Transverse colon (tissue), 4 donors: Measurements from ENCODE around the gene TUBG2. TPM values are rescaled to one million over a fixed set of nuclear protein-coding genes. Genes with fewer than 3 reads are reported as not detected.

ENCODE experiments used
- DNase-seq: peaks from one replicate; pipeline ENCODE4 v3.0.0-alpha.2; 2019
- H3K27ac ChIP-seq, 4 donors: fragments of 200-600 bp; sonication (generic); 2 replicates each; pipeline ENCODE4 v1.5.1; 2016 to 2018; ENCODE audit warnings: inconsistent platforms in 4 of 4
- H3K27me3 ChIP-seq: fragments of 200-600 bp; sonication (generic); 2 replicates; pipeline ENCODE4 v1.5.1; 2017; ENCODE audit warnings: inconsistent platforms
- H3K36me3 ChIP-seq, 4 donors: fragments of 200-600 bp; sonication (generic); 2 replicates each; pipeline ENCODE4 v1.5.1; 2017 to 2019; ENCODE audit warnings: inconsistent platforms in 4 of 4
- H3K4me1 ChIP-seq, 4 donors: fragments of 200-600 bp; sonication (generic); 2 replicates each; pipeline ENCODE4 v1.5.1; 2017 to 2020; ENCODE audit warnings: inconsistent platforms in 4 of 4
- H3K4me3 ChIP-seq, 4 donors: fragments of 200-600 bp; sonication (generic); 1 replicate in 1 of 4; 2 replicates in 3 of 4; pipeline versions ENCODE4 v1.5.1 to v1.6.1; 2017 to 2019; ENCODE audit warnings: inconsistent platforms in 4 of 4
- H3K9me3 ChIP-seq, 2 donors: fragments of 200-600 bp; sonication (generic); 2 replicates each; pipeline ENCODE4 v1.5.1; 2017 to 2019; ENCODE audit warnings: inconsistent platforms in 2 of 2
- EP300 ChIP-seq: sonication (generic); formaldehyde crosslinking; IDR thresholded peaks from one replicate; pipeline ENCODE4 v1.6.1; 2017; ENCODE audit warnings: antibody characterized with exemption, low read depth
- POLR2A ChIP-seq: fragments of 450-650 bp; IDR thresholded peaks from one replicate; pipeline ENCODE4 v1.6.1; 2016; ENCODE audit warnings: antibody characterized with exemption, mild to moderate bottlenecking, moderate library complexity
- POLR2AphosphoS5 ChIP-seq, 3 donors: sonication (generic); formaldehyde crosslinking; IDR thresholded peaks; one replicate each; pipeline ENCODE4 v1.6.1; 2016; ENCODE audit warnings: antibody characterized with exemption in 3 of 3
- WGBS, 2 donors: methylation state at CpG; one replicate each; pipeline ENCODE4 v1.1.5; 2018; ENCODE audit warnings: low coverage in 1 of 2; 5-methylcytosine and 5-hydroxymethylcytosine counted together
- in situ Hi-C, 4 donors: fragments of 200-750 bp; cut with MboI; loops; one replicate each; pipeline versions ENCODE4 v1.15.0 to v1.15.1; 2017; ENCODE audit warnings: low sequenced_read_pairs in 3 of 4, low pct_ligation_motif_present in 1 of 4, low pct_unique_long_range_greater_than_20kb in 1 of 4
- intact Hi-C: fragments of 100-400 bp; cut with DNase I; formaldehyde crosslinking; loops from one replicate; pipeline ENCODE4 v1.15.1; 2023; ENCODE audit warnings: low total_unique reads
- total RNA-seq, 4 donors: library from RNA; depleted of rRNA; stranded (reverse); fragments of >200 nt; gene quantifications; one replicate each; pipeline ENCODE4 v1.1.0, GENCODE V29; 2016
- TF ChIP-seq, protein P1 (sequence below), 5 experiments: fragments of 200-600 bp in 3 of 5; fragments of 450-650 bp in 2 of 5; sonication (generic) in 3 of 5; IDR thresholded peaks; 1 replicate in 2 of 5; 2 replicates in 3 of 5; pipeline ENCODE4 v1.5.1; 2016 to 2017; ENCODE audit warnings: antibody characterized with exemption in 5 of 5, inconsistent platforms in 3 of 5, mild to moderate bottlenecking in 2 of 5, moderate library complexity in 1 of 5

TUBG2 gene
- total RNA-seq, 4 donors from 2014 or later = 9.6 to 53.1 (median 26.7) TPM

DNA sequence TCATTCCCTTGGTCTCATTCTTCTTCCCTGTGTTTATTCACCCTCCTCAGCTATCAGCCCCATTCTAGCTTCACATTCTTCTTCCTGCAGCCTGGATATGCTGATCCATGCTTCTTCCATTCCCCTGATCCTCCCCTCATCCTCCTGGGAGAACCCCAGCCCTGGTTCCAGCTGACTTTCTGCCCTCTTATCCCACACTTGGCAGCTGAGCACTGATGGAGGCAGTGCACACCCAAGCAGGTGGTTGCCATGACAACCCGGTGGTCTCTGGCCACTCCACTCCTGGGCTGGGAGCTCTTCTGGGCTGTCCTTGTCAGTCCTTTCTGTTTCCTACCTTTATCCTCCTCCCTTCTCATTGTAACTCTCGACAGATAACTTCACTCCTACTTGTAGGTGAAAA lies 16.7 kb upstream of the TUBG2 start:
- no peak for DNase-seq
- Histone ChIP-seq H3K36me3 (no peaks in the 10 kb centered on the region), H3K27me3 (no peaks in the 10 kb centered on the region), H3K9me3 (no peaks in the 10 kb centered on the region), H3K4me3 (no peak overlapping the region), H3K27ac (no peak overlapping the region), H3K4me1 (no peaks in the 10 kb centered on the region)
- intact Hi-C loops = no loop called here
- TF ChIP-seq EP300 = no peak
- TF ChIP-seq POLR2AphosphoS5 (IDR thresholded peaks at IDR 0.05) = no peak
- no peak for TF ChIP-seq POLR2A
- TF ChIP-seq, protein P1, sequence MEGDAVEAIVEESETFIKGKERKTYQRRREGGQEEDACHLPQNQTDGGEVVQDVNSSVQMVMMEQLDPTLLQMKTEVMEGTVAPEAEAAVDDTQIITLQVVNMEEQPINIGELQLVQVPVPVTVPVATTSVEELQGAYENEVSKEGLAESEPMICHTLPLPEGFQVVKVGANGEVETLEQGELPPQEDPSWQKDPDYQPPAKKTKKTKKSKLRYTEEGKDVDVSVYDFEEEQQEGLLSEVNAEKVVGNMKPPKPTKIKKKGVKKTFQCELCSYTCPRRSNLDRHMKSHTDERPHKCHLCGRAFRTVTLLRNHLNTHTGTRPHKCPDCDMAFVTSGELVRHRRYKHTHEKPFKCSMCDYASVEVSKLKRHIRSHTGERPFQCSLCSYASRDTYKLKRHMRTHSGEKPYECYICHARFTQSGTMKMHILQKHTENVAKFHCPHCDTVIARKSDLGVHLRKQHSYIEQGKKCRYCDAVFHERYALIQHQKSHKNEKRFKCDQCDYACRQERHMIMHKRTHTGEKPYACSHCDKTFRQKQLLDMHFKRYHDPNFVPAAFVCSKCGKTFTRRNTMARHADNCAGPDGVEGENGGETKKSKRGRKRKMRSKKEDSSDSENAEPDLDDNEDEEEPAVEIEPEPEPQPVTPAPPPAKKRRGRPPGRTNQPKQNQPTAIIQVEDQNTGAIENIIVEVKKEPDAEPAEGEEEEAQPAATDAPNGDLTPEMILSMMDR (IDR thresholded peaks at IDR 0.05) = no peak
- in situ Hi-C loops = no loop called here
- 20 to 40% methylated on average over 2 of the region's 2 CpGs for WGBS, 2 donors

DNA sequence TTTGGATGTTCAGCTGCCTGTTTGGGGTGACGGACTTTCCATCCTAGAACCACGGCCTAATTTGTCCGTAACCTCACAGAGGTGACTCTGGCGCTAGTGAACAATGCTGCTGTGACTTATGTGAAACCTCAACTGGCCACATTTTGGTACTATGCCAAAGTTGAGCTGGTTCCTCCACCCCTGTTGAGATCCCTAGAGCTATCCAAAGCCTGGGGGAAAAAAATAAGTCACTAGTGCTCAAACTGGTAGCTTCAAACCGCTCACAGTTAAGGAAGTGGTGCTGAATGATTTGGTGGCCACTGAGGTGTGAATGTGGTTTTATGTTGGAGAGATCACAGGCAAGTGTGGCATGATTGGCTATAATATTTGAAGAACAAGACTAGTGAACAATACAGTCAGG lies 11.3 kb upstream of the TUBG2 start:
- Histone ChIP-seq H3K4me1 (no peaks in the 10 kb centered on the region), H3K27me3 (no peaks in the 10 kb centered on the region), H3K27ac (no peak overlapping the region), H3K4me3 (no peak overlapping the region), H3K9me3 (no peaks in the 10 kb centered on the region), H3K36me3 (no peaks in the 10 kb centered on the region)
- WGBS, 2 donors = 56 to 83% methylated on average over 4 to 5 of the region's 5 CpGs
- intact Hi-C loops (no loop called here), in situ Hi-C loops (no loop called here)
- TF ChIP-seq EP300 (no peak), POLR2AphosphoS5 (IDR thresholded peaks at IDR 0.05) (no peak), POLR2A (no peak)
- TF ChIP-seq, protein P1 (IDR thresholded peaks at IDR 0.05) = no peak
- no peak for DNase-seq

DNA sequence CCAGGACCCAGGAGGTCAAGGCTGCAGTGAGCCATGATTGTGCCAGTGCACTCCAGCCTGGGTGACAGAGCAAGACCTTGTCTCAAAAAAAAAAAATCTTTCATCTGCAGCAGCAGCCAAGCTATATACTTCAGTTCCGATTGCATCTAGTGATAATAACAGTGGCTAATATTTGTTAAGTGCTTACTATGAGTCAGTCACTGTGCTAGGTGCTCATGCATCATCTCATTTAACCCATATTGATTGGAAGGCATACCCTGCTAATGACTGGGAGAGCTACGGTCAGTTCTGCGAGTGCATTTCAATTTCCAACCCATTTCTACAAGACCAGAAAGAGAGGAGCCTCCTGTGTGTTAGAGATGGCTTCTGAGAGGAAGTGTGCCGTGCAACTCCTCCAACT lies 7.7 kb upstream of the TUBG2 start:
- H3K4me1 ChIP-seq = peaks cover 5 to 18% (median 15%) of the 10 kb centered on the region in 4 donors
- H3K4me3 ChIP-seq = no peak overlapping the region
- no peak for TF ChIP-seq POLR2A
- TF ChIP-seq POLR2AphosphoS5 (IDR thresholded peaks at IDR 0.05) = no peak
- TF ChIP-seq, protein P1 (IDR thresholded peaks at IDR 0.05) = no peak
- in situ Hi-C loops = no loop called here
- H3K9me3 ChIP-seq = no peaks in the 10 kb centered on the region
- intact Hi-C loops = no loop called here
- no peak overlapping the region for H3K27ac ChIP-seq
- WGBS, 2 donors = 52 to 79% methylated on average over 3 to 4 of the region's 4 CpGs
- no peak for DNase-seq
- peaks cover 18% of the 10 kb centered on the region for H3K27me3 ChIP-seq
- no peaks in the 10 kb centered on the region for H3K36me3 ChIP-seq

DNA sequence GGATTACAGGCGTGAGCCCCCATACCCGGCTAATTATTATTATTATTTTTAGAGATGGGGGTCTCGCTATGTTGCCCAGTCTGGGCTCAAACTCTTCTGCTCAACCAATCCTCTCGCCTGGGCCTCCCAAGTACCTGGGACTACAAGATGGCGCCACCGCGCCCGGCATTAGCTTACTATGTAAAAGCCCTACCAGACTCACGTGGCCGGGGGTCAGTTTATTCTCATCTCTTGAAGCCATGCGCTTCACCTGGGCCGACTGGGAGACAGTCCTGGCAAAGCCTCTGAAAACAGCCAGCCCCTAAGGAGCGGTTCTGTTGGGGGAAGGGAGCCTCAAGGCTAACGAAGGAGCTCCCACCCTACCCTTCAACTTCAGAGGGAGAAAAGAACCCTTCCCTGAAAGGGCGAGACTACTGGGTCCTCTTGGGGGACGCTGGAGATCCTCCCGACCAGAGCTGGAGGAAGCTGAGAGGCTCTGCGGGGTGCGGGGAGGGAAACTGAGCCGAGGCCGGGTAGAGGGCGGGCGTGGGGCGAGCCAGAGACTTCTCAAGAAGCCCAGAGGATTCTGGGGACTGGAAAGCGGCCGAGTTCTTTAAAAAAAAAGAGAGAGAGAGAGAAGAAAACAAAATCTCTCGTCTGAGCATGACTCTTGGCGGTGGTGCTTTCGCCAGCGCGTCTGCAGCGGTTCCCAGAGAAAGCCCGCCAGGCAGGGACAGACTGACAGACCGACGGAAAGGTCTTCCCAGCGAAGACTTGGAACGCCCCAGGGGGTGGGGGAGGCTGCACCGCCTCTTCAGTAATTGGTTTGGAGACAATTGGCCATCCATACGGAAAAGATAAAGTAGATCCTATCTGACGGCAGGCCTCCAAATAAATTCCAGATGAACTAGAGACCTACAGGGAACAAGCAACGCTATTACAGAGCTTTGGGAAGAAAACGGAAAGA lies 5.6 kb upstream of the TUBG2 start:
- in situ Hi-C loops (no loop called here), intact Hi-C loops (no loop called here)
- DNase-seq = peak; percentile 31
- Histone ChIP-seq H3K27me3 (peaks cover 18% of the 10 kb centered on the region), H3K4me3 (peak overlapping the region in 3 of 4 donors; percentile 13 to 33 (median 23)), H3K9me3 (no peaks in the 10 kb centered on the region), H3K4me1 (peaks cover 5 to 18% (median 15%) of the 10 kb centered on the region in 4 donors), H3K36me3 (no peaks in the 10 kb centered on the region), H3K27ac (peak overlapping the region; percentile 70 to 81 (median 77))
- 35 to 53% methylated on average over 10 to 42 of the region's 42 CpGs for WGBS, 2 donors
- TF ChIP-seq, protein P1 (IDR thresholded peaks at IDR 0.05) = no peak
- TF ChIP-seq POLR2A (no peak), EP300 (no peak), POLR2AphosphoS5 (IDR thresholded peaks at IDR 0.05) (no peak)
